HG03354 (cell line): Measurements from ENCODE around the gene IWS1.
A peak's percentile ranks its signal among the peaks of the same experiment; 100 is the strongest.
"Not testable (repeated sequence)": the region's sequence is repeated elsewhere in the genome, so short reads cannot be mapped to it uniquely, and the experiment has no call there.

ENCODE experiments used
- ATAC-seq: cut with Tn5 transposase; IDR thresholded peaks from one replicate; pipeline ENCODE4 v1.9.1; 2021; ENCODE audit warnings: mild to moderate bottlenecking; ENCODE audit not compliant: unreplicated experiment, poor library complexity, severe bottlenecking

Gene IWS1

GRCh38 chr2:127531221-127531648 lies 4.9 kb upstream of the IWS1 start:
- ATAC-seq: no peak

- ATAC-seq: no peak
These were observed 4.2 kb upstream of the IWS1 start for GRCh38 chr2:127530245-127531140.

GRCh38 chr2:127529416-127529815 lies 3.1 kb upstream of the IWS1 start:
- not testable (repeated sequence) for ATAC-seq

GRCh38 chr2:127528487-127528886 lies 2.2 kb upstream of the IWS1 start:
- no peak for ATAC-seq

GRCh38 chr2:127527001-127527804 lies 914 bp upstream of the IWS1 start:
- ATAC-seq: peak; percentile 17

- ATAC-seq: peak; percentile 4
These were observed 578 bp downstream of the IWS1 start for GRCh38 chr2:127525691-127526131.

GRCh38 chr2:127524198-127524834 lies 2.0 kb downstream of the IWS1 start:
- ATAC-seq: not testable (repeated sequence)

GRCh38 chr2:127523269-127523939 lies 2.9 kb downstream of the IWS1 start:
- ATAC-seq: no peak

GRCh38 chr2:127520424-127520823 lies 5.9 kb downstream of the IWS1 start:
- no peak for ATAC-seq

GRCh38 chr2:127517465-127517864 lies 8.8 kb downstream of the IWS1 start:
- no peak for ATAC-seq

GRCh38 chr2:127516041-127516762 lies 10.1 kb downstream of the IWS1 start:
- no peak for ATAC-seq

GRCh38 chr2:127515383-127515915 lies 10.8 kb downstream of the IWS1 start:
- ATAC-seq: no peak

- ATAC-seq: no peak
These were observed 11.8 kb downstream of the IWS1 start for GRCh38 chr2:127514485-127514884.

GRCh38 chr2:127514076-127514475 lies 12.2 kb downstream of the IWS1 start:
- ATAC-seq: no peak

- ATAC-seq: no peak
These were observed 13.9 kb downstream of the IWS1 start for GRCh38 chr2:127512362-127512761.

- no peak for ATAC-seq
These were observed 14.4 kb downstream of the IWS1 start for GRCh38 chr2:127511917-127512316.

GRCh38 chr2:127511090-127511695 lies 15.1 kb downstream of the IWS1 start:
- ATAC-seq: no peak

GRCh38 chr2:127510073-127510472 lies 16.2 kb downstream of the IWS1 start:
- no peak for ATAC-seq
